HG02610 (cell line): ENCODE data around the gene KRTAP20-4.

Source experiments
- ATAC-seq: cut with Tn5 transposase; IDR thresholded peaks from one replicate; pipeline ENCODE4 v1.9.1; 2021; ENCODE audit warnings: mild to moderate bottlenecking, moderate library complexity; ENCODE audit not compliant: unreplicated experiment

The KRTAP20-4 gene

DNA sequence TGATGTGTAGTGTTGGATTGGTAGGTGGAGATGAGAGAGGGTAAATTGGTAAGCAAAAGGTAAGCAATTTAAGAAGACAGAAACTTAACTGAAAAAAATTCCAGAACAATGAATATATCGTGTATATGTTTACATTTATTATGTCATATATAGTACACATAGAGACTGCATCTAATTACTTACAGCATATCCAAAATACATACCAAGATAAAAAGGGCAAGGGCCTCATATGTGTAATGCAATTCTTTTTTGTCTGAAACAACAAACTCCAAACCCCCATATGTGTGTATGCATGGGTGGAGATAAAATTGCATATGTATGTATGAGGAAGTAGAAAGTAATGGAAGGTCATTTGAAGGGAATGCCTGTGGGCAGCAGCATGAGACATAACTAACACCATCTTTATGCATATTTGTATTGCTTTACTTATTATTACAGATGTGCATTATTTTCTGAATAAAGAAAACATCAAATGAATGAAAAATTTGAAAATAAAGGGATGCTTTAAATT, 26.5 kb downstream of the KRTAP20-4 start:
- no peak for ATAC-seq

DNA sequence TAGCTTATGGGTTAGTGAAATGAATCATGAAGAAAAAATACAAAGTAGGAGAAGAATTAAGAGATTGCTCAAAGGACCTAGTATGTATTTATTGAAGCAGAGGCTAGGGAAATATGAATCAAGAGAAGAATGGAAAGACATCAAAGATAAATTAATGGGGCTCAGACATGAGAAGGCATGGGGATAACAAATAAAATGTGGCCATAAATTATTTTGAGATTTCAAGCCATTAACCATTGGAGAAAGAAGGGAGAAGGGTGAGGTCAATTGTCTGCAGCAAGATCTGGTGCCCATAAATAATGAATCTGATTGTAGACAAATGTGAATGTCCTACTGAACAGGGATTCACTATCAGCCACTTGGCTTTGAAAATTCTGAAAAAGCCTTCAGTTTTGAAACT, 32.5 kb downstream of the KRTAP20-4 start:
- ATAC-seq: no peak

DNA sequence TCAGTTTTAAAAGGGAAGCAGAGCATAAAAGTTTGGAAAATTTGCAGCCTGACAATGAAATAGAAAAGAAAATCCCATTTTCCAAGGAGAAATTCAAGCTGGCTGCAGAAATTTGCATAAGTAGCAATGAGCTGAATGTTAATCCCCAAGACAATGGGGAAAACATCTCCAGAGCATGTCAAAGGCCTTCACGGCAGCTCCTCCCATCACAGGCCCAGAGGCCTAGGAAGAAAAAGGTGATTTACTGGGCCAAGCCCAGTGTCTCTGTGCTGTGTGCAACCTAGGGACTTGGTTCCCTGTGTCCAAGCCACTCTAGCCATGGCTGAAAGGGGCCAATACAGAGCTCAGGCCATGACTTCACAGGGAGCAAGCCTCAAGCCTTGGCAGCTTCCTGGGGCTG, 48.3 kb downstream of the KRTAP20-4 start:
- ATAC-seq: no peak
